BLaER1 (cell line): ENCODE measurements around the gene RNF187.
A peak's percentile ranks its signal among the peaks of the same experiment; 100 is the strongest.
"Not testable (repeated sequence)": the region's sequence is repeated elsewhere in the genome, so short reads cannot be mapped to it uniquely, and the experiment has no call there.

Source experiments
- H3K27ac ChIP-seq: shearing (Covaris generic); formaldehyde crosslinking; 2 replicates; pipeline ENCODE4 v1.8.1; 2022
- H3K27me3 ChIP-seq: shearing (Covaris generic); formaldehyde crosslinking; 2 replicates; pipeline ENCODE4 v1.8.1; 2022
- H3K36me3 ChIP-seq: shearing (Covaris generic); formaldehyde crosslinking; 2 replicates; pipeline ENCODE4 v1.8.1; 2022
- H3K4me1 ChIP-seq: shearing (Covaris generic); formaldehyde crosslinking; 2 replicates; pipeline ENCODE4 v1.8.1; 2022
- H3K4me2 ChIP-seq: shearing (Covaris generic); formaldehyde crosslinking; 2 replicates; pipeline ENCODE4 v1.8.1; 2022
- H3K4me3 ChIP-seq: shearing (Covaris generic); formaldehyde crosslinking; 2 replicates; pipeline ENCODE4 v1.8.1; 2022
- H3K9ac ChIP-seq: shearing (Covaris generic); formaldehyde crosslinking; 2 replicates; pipeline ENCODE4 v1.8.1; 2022
- H3K9me3 ChIP-seq: shearing (Covaris generic); formaldehyde crosslinking; 2 replicates; pipeline ENCODE4 v1.8.1; 2022
- H4K20me1 ChIP-seq: shearing (Covaris generic); formaldehyde crosslinking; 2 replicates; pipeline ENCODE4 v1.8.1; 2022
- Cebpa-rat ChIP-seq: shearing (Covaris generic); IDR thresholded peaks from 2 replicates; pipeline ENCODE4 v1.8.1; 2022

Gene RNF187

DNA sequence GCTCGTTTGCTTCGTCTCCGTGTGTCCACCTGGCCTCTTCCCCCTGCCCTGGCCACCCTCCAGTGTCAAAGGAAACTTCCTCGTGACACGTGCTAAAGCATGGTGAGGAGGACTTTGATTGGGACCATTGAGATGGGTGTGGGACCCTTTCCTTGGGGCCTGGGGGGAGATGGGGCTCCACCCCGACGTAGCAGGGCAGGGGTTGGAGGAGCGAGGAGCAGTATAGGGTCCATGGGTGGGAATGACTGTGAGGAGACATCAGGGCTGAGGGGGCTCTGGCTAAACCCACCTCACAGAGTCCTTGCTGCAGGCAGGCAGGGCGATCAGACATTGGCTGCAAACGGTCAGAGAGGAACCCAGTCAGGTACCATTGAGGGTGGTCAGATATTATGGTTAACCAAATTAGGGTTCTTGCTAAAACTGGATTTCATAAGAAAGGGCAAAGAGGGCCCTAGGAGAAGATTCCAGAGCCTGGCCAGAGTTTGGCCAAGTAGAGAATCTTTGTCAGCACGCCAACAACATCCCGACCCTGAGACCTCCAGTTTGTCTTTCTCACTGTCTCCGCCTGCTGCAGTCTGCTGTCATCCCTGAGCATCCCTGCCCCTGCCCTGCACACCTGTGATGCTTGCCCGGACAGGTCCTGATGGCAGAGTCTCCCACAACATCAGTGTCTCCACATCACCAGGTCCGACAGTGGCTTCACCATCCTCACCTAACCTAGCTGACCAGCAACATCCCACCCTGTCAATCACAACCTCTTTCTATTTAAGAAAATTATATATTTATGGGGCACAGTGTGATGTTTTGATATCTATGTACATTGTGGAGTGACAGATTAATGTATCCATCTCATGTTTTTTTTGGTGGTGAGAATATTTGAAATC lies 8.0 kb downstream of the RNF187 start:
- no peaks in the 10 kb centered on the region for H3K27me3 ChIP-seq
- peaks cover 79% of the 10 kb centered on the region for H3K36me3 ChIP-seq
- no peaks in the 10 kb centered on the region for H3K9me3 ChIP-seq
- no peak overlapping the region for H3K9ac ChIP-seq
- TF ChIP-seq Cebpa-rat = no peak
- peaks cover 61% of the 10 kb centered on the region for H4K20me1 ChIP-seq
- H3K4me1 ChIP-seq = peaks cover 17% of the 10 kb centered on the region
- H3K27ac ChIP-seq = no peak overlapping the region
- H3K4me2 ChIP-seq = no peak overlapping the region
- no peak overlapping the region for H3K4me3 ChIP-seq

DNA sequence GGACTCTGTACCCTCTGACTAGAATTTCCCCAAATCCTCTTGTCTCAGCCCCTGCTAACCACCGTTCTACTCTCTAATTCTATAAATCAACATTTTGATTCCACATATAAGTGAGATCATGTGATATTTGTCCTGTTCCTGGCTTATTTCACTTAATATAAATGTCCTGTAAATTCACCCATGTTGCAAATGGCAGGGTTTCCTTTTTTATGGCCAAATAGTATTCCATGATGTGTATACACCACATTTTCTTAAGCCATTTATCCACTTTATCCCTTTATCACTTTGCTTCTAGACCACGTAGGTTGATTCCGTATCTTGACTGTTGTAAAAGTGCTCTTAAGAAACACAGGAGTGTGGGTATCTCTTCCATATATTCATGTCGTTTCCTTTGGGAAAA lies 8.9 kb downstream of the RNF187 start:
- peaks cover 53% of the 10 kb centered on the region for H4K20me1 ChIP-seq
- H3K36me3 ChIP-seq = peaks cover 70% of the 10 kb centered on the region
- H3K9me3 ChIP-seq = no peaks in the 10 kb centered on the region
- H3K4me2 ChIP-seq = no peak overlapping the region
- H3K27ac ChIP-seq = no peak overlapping the region
- no peak for TF ChIP-seq Cebpa-rat
- no peak overlapping the region for H3K9ac ChIP-seq
- H3K4me1 ChIP-seq = peaks cover 18% of the 10 kb centered on the region
- no peak overlapping the region for H3K4me3 ChIP-seq
- H3K27me3 ChIP-seq = no peaks in the 10 kb centered on the region

DNA sequence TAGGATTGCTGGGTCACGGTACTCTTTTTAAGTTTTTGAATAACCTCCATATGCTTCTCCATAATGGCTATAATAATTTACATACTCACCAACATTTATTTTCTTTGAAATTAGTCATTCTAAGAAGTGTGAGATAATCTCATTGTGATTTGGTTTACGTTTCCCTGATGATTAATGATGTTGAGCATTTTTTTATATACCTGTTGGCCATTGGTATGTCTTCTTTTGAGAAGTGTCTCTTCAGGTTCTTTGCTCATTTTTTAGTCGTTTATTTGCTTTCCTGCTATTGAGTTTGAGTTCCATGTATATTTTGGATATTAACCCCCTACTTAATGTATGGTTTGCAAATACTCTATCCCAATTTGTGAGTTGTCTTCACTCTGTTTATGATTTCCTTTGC lies 9.3 kb downstream of the RNF187 start:
- peaks cover 49% of the 10 kb centered on the region for H4K20me1 ChIP-seq
- no peak for TF ChIP-seq Cebpa-rat

DNA sequence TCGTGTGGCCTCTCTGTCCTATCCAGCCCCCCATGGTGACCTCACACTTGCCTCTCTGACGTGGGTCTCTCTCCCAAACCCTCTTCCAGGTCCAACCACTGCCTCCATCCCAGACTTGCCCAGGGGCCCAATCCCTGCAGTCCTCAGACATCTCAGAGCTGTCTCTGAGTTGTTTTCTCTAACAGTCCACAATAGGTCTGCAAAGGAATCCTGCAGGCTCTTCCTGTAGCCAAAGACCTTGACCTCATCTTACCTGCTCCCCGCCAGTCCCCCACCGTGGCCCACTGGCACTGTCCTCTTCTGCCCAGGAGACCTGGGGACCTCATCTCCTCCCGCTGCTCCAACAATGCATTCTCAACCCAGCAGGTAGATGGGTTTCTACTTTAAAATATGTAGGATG lies 10.0 kb downstream of the RNF187 start:
- no peak overlapping the region for H3K4me3 ChIP-seq
- H4K20me1 ChIP-seq = peaks cover 42% of the 10 kb centered on the region
- H3K4me2 ChIP-seq = no peak overlapping the region
- no peak for TF ChIP-seq Cebpa-rat
- no peaks in the 10 kb centered on the region for H3K27me3 ChIP-seq
- H3K4me1 ChIP-seq = peaks cover 24% of the 10 kb centered on the region
- no peaks in the 10 kb centered on the region for H3K9me3 ChIP-seq
- H3K9ac ChIP-seq = no peak overlapping the region
- H3K27ac ChIP-seq = no peak overlapping the region
- H3K36me3 ChIP-seq = peaks cover 59% of the 10 kb centered on the region

More for the DNA sequence above, 9.3 kb downstream of the RNF187 start:
- peaks cover 66% of the 10 kb centered on the region for H3K36me3 ChIP-seq
- H3K27me3 ChIP-seq = no peaks in the 10 kb centered on the region
- H3K27ac ChIP-seq = no peak overlapping the region
- peaks cover 22% of the 10 kb centered on the region for H3K4me1 ChIP-seq
- no peak overlapping the region for H3K9ac ChIP-seq
- H3K9me3 ChIP-seq = no peaks in the 10 kb centered on the region
- H3K4me3 ChIP-seq = no peak overlapping the region
- H3K4me2 ChIP-seq = no peak overlapping the region

DNA sequence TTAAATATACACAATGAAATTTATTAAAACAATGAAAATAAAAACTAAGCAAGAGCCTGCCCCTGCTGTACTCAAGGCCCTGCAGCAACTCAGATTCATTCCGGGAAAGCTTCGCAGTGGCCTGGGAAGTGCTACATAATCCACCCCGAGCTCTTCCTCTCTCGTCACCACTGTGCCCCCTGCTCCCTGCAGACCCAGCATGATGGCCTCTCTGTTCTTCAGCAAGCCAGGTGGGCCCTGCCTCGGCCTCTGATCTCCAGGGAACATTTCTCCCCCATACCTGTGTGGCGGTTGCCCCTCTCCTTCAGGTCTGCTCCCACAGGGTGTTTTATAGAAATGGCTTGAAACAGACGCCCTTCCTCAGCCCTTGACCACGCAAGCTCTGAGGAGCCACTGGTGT lies 10.6 kb downstream of the RNF187 start:
- H3K4me1 ChIP-seq = peaks cover 24% of the 10 kb centered on the region
- H3K4me2 ChIP-seq = no peak overlapping the region
- no peaks in the 10 kb centered on the region for H3K27me3 ChIP-seq
- no peak for TF ChIP-seq Cebpa-rat
- H4K20me1 ChIP-seq = peaks cover 42% of the 10 kb centered on the region
- H3K9me3 ChIP-seq = no peaks in the 10 kb centered on the region
- no peak overlapping the region for H3K4me3 ChIP-seq
- H3K9ac ChIP-seq = no peak overlapping the region
- peaks cover 53% of the 10 kb centered on the region for H3K36me3 ChIP-seq
- no peak overlapping the region for H3K27ac ChIP-seq

DNA sequence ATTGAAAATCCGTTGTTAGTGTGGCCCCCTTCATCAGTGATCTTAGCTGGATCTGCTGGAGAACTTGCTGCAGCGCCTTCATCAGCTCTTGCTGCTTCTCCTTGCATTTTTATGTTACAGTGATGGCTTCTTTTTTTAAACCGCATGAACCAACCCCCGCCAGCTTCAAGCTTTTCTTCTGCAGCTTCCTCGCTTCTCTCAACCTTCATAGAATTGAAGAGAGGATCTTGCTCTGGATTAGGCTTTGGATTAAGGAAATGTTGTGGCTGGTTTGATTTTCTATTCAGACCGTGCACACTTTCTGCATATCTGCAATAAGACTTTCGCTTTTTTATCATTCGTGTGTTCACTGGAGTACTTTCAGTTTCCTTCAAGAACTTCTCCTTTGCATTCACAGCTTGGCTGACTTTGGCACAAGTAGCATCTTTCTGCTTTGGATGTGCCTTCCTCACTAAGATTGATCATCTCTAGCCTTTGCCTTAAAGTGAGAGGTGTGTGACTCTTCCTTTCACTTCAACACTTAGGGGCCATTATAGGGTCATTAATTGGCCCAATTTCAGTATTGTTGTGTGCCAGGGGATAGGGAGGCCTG lies 13.1 kb downstream of the RNF187 start:
- H4K20me1 ChIP-seq = peaks cover 19% of the 10 kb centered on the region
- peak overlapping the region; percentile 55; the same call in 1 of the 2 replicates for H3K9ac ChIP-seq
- no peaks in the 10 kb centered on the region for H3K9me3 ChIP-seq
- peak overlapping the region; percentile 48; the same call in 1 of the 2 replicates for H3K4me3 ChIP-seq
- H3K4me1 ChIP-seq = peaks cover 24% of the 10 kb centered on the region
- TF ChIP-seq Cebpa-rat = no peak
- H3K27me3 ChIP-seq = no peaks in the 10 kb centered on the region
- no peak overlapping the region for H3K27ac ChIP-seq
- peak overlapping the region; percentile 80 for H3K4me2 ChIP-seq
- H3K36me3 ChIP-seq = peaks cover 29% of the 10 kb centered on the region

DNA sequence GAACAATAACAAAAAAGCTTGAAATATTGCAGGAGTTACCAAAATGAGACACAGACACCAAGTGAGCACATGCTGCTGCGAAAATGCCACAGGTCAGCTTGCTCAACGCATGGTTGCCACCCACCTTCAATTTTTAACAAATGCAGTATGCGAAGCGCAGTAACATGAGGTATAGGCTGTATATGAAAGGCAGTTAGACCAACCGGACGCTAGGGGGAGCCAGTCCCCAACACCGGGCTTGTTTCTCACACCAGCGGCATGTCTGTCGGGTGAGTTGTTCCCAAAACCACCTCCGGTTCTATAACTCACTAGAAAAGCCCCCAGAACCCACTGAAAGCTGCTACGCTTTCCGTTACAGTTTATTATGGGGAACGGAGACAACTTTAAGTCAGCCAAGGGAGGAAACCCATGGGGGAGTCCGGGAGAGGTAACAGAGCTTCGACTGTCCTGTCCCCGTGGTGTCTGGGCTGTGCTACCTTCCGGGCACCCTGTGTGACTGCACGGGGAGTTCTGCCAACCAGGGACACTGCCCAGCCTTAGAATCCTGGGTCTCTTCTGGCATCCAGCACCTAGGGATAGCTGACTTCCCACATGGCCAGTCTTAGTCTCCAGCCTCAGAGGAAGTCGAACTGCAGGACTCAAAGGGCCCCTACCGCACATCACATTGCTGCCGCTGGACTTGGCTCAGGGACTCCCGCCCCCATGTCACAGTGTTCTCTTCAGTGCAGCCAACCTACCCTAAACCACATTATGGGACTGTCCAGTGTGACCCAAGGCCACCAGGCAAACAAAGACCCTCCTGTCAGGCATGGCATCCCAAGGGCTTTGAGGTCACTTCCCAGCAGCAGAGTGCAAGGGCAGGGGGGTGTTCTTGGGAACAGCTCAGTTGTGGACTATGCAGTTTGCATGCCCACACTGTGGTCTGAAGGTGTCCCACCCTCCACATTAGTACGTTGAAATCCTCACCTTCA lies 14.0 kb downstream of the RNF187 start:
- H3K27ac ChIP-seq = no peak overlapping the region
- no peak overlapping the region for H3K9ac ChIP-seq
- TF ChIP-seq Cebpa-rat = no peak

DNA sequence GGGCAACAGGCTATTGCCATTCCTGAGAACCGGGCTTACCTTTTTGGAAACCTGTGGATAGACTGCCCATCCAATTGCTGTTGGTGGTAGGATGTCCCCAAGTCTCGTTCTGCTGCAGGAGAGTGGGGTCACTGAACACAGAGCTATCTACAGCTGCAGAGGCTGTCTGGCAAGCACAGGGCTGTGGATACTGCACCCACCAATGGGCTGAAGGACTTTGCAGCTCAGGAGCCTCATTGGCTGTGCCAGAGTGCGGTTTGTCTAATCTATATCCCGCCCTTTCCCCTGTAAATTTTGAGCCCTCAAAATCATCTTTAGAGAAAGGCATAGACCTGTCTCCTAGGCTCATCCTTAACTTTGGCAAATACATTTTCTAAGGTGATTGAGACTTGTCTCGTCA lies 15.3 kb downstream of the RNF187 start:
- no peak overlapping the region for H3K4me2 ChIP-seq
- H3K9ac ChIP-seq = no peak overlapping the region
- no peaks in the 10 kb centered on the region for H3K9me3 ChIP-seq
- H3K27me3 ChIP-seq = no peaks in the 10 kb centered on the region; the same call in 1 of the 2 replicates
- H3K4me3 ChIP-seq = no peak overlapping the region
- no peak overlapping the region for H3K27ac ChIP-seq
- H3K36me3 ChIP-seq = peaks cover 8% of the 10 kb centered on the region; the same call in 1 of the 2 replicates
- peaks cover 24% of the 10 kb centered on the region for H3K4me1 ChIP-seq
- no peak for TF ChIP-seq Cebpa-rat
- no peaks in the 10 kb centered on the region for H4K20me1 ChIP-seq

More for the DNA sequence above, 14.0 kb downstream of the RNF187 start:
- 0 out of 2 replicates have a peak, but pooled peaks cover 9% of the 10 kb centered on the region for H4K20me1 ChIP-seq
- H3K9me3 ChIP-seq = no peaks in the 10 kb centered on the region
- peaks cover 19% of the 10 kb centered on the region for H3K36me3 ChIP-seq
- 0 out of 2 replicates have a peak overlapping the region, but pooled peaks have one; percentile 48 for H3K4me3 ChIP-seq
- H3K27me3 ChIP-seq = no peaks in the 10 kb centered on the region
- H3K4me2 ChIP-seq = peak overlapping the region; percentile 80
- peaks cover 24% of the 10 kb centered on the region for H3K4me1 ChIP-seq

DNA sequence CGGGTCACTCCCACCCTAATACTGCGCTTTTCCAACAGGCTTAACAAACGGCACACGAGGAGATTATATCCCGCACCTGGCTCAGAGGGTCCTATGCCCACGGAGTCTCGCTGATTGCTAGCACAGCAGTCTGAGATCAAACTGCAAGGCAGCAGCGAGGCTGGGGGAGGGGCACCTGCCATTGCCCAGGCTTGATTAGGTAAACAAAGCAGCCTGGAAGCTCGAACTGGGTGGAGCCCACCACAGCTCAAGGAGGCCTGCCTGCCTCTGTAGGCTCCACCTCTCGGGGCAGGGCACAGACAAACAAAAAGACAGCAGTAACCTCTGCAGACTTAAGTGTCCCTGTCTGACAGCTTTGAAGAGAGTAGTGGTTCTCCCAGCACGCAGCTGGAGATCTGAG lies 18.8 kb downstream of the RNF187 start:
- not testable (repeated sequence) for H3K4me1 ChIP-seq, H3K36me3 ChIP-seq

More for the DNA sequence above, 18.8 kb downstream of the RNF187 start:
- not testable (repeated sequence) for H3K4me3 ChIP-seq, H3K9me3 ChIP-seq, H3K9ac ChIP-seq, H3K27me3 ChIP-seq, H4K20me1 ChIP-seq, H3K27ac ChIP-seq, H3K4me2 ChIP-seq
